Right lobe of liver (tissue), 6 donors: ENCODE results near the gene SNAPC2. TPM values are rescaled to one million over a fixed set of nuclear protein-coding genes. Genes with fewer than 3 reads are reported as not detected.

Experiments used
- ATAC-seq, 4 donors: fragments of 200-7000 bp; cut with Tn5 transposase; one replicate each; pipeline ENCODE4 v1.9.1; 2020; ENCODE audit warnings: mild to moderate bottlenecking in 4 of 4, moderate library complexity in 4 of 4
- DNase-seq, 3 donors: peaks; one replicate each; pipeline ENCODE4 v3.0.0-alpha.2; 2020
- H3K27ac ChIP-seq, 3 donors: fragments of 200-600 bp; one replicate each; pipeline ENCODE4 v1.8.0; 2022
- H3K27me3 ChIP-seq, 2 donors: fragments of 200-600 bp; one replicate each; pipeline ENCODE4 v1.8.0; 2022
- H3K36me3 ChIP-seq, 4 donors: fragments of 200-600 bp; sonication (generic) in 1 of 4; one replicate each; pipeline versions ENCODE4 v1.5.1 to v1.8.0; 2017 to 2022; ENCODE audit warnings: control low read depth in 1 of 4
- H3K4me1 ChIP-seq, 4 donors: fragments of 200-600 bp; sonication (generic) in 1 of 4; one replicate each; pipeline versions ENCODE4 v1.5.1 to v1.8.0; 2017 to 2022; ENCODE audit warnings: control low read depth in 1 of 4
- H3K4me3 ChIP-seq, 3 donors: fragments of 200-600 bp; one replicate each; pipeline ENCODE4 v1.8.0; 2022
- H3K9me3 ChIP-seq, 4 donors: fragments of 200-600 bp; sonication (generic) in 1 of 4; one replicate each; pipeline versions ENCODE4 v1.5.1 to v1.8.0; 2017 to 2022; ENCODE audit warnings: control low read depth in 1 of 4
- CTCF ChIP-seq, 4 donors: fragments of 200-600 bp in 3 of 4; fragments of 450-650 bp in 1 of 4; IDR thresholded peaks; one replicate each; pipeline versions ENCODE4 v1.5.1 to v1.8.0; 2016 to 2022; ENCODE audit warnings: antibody characterized with exemption in 4 of 4, mild to moderate bottlenecking in 2 of 4
- POLR2A ChIP-seq: fragments of 450-650 bp; IDR thresholded peaks from one replicate; pipeline ENCODE4 v1.6.1; 2017; ENCODE audit warnings: antibody characterized with exemption, mild to moderate bottlenecking
- WGBS: methylation state at CpG from one replicate; pipeline ENCODE4 v1.1.6; 2018; ENCODE audit warnings: low coverage, low lambda C conversion rate; ENCODE audit not compliant: insufficient coverage; ENCODE audit errors: missing lambda C conversion rate; 5-methylcytosine and 5-hydroxymethylcytosine counted together
- intact Hi-C, 2 donors: fragments of 100-400 bp; cut with DNase I; formaldehyde crosslinking; loops; one replicate each; pipeline versions ENCODE4 v1.11.2 to v1.14.1; 2022
- total RNA-seq, 6 experiments: library from RNA; depleted of rRNA in 2 of 6; stranded (reverse); fragments of >200 nt in 2 of 6; fragmentation: NEBNext Ultra II Directional in 3 of 6; extraction: Animal tissue kit (Norgen Biotek cat#: 25700) in 3 of 6; gene quantifications; one replicate each; pipeline versions ENCODE4 v1.1.0 to v1.2.4, GENCODE V29; 2016 to 2023
- donor health status: DM: no; HTN: yes; CAD: no.
- donor health status: DM: no; HTN: no; CAD: no.
- donor health status: DM: no; HTN: no; CAD: no.
- donor health status: DM: no; HTN: yes; CAD: no.
- donor health status: DM: no; HTN: yes; CAD: no.

SNAPC2 gene
- total RNA-seq, 6 experiments from 2014 or later: 3.5 to 7.8 (median 5.2) TPM

- TF ChIP-seq POLR2A (no peak), CTCF (IDR thresholded peaks at IDR 0.05) (no peak)
- 84% methylated on average over 7 of the region's 31 CpGs for WGBS
- DNase-seq (peak in 2 of 3 donors; percentile 51 to 53), ATAC-seq (no peak)
- intact Hi-C loops: no loop called here
- H3K9me3 ChIP-seq: no peaks in the 10 kb centered on the region
- H3K4me3 ChIP-seq: no peak overlapping the region
- H3K27ac ChIP-seq: no peak overlapping the region
- H3K4me1 ChIP-seq: peaks cover 0 to 18% (median 8%) of the 10 kb centered on the region in 4 donors
- peaks cover 0 to 8% (median 0%) of the 10 kb centered on the region in 4 donors for H3K36me3 ChIP-seq
- no peaks in the 10 kb centered on the region for H3K27me3 ChIP-seq
Observed at GRCh38 chr19:7923295-7924191, 3.4 kb downstream of the SNAPC2 start.

- intact Hi-C loops: no loop called here
- H3K4me1 ChIP-seq: peaks cover 0 to 16% (median 8%) of the 10 kb centered on the region in 4 donors
- H3K9me3 ChIP-seq: no peaks in the 10 kb centered on the region
- H3K27ac ChIP-seq: no peak overlapping the region
- no peaks in the 10 kb centered on the region for H3K27me3 ChIP-seq
- no peak for ATAC-seq
- no peak for DNase-seq
- H3K36me3 ChIP-seq: peaks cover 0 to 8% (median 0%) of the 10 kb centered on the region in 4 donors
- no peak overlapping the region for H3K4me3 ChIP-seq
- 56% methylated on average over 9 of the region's 12 CpGs for WGBS
- TF ChIP-seq CTCF (IDR thresholded peaks at IDR 0.05) (no peak), POLR2A (no peak)
Observed at GRCh38 chr19:7924241-7924640, 4.1 kb downstream of the SNAPC2 start.

- intact Hi-C loops: no loop called here
- no peaks in the 10 kb centered on the region for H3K9me3 ChIP-seq
- DNase-seq (peak in 2 of 3 donors; percentile 32 to 57), ATAC-seq (no peak)
- TF ChIP-seq CTCF (IDR thresholded peaks at IDR 0.05): no peak
- TF ChIP-seq POLR2A: no peak
- H3K36me3 ChIP-seq: peaks cover 0 to 8% (median 0%) of the 10 kb centered on the region in 4 donors
- H3K4me1 ChIP-seq: peaks cover 0 to 16% (median 8%) of the 10 kb centered on the region in 4 donors
- WGBS: 10% methylated on average over 11 of the region's 34 CpGs
- peak overlapping the region in 1 of 3 donors; percentile 33 for H3K4me3 ChIP-seq
- H3K27ac ChIP-seq: no peak overlapping the region
- H3K27me3 ChIP-seq: no peaks in the 10 kb centered on the region
Observed at GRCh38 chr19:7924651-7925170, 4.6 kb downstream of the SNAPC2 start.

- Histone ChIP-seq H3K27ac (no peak overlapping the region), H3K27me3 (no peaks in the 10 kb centered on the region), H3K9me3 (no peaks in the 10 kb centered on the region), H3K4me3 (peak overlapping the region in 1 of 3 donors; percentile 33), H3K36me3 (peaks cover 0 to 10% (median 0%) of the 10 kb centered on the region in 4 donors), H3K4me1 (peaks cover 0 to 16% (median 8%) of the 10 kb centered on the region in 4 donors)
- TF ChIP-seq POLR2A: no peak
- peak; percentile 63 to 78 (median 70) for TF ChIP-seq CTCF (IDR thresholded peaks at IDR 0.05)
- ATAC-seq: no peak
- DNase-seq: peak; percentile 60 to 69 (median 61)
- intact Hi-C loops: no loop called here
- WGBS: no CpG with 5 or more reads among the region's 98 CpGs
Observed at GRCh38 chr19:7925171-7925851, 5.2 kb downstream of the SNAPC2 start.
